HG02970 (cell line): ENCODE data around the gene TMEM185B.
"Not testable (repeated sequence)": the region's sequence is repeated elsewhere in the genome, so short reads cannot be mapped to it uniquely, and the experiment has no call there.

Source experiments
- ATAC-seq: cut with Tn5 transposase; IDR thresholded peaks from one replicate; pipeline ENCODE4 v1.9.1; 2021; ENCODE audit warnings: mild to moderate bottlenecking, moderate library complexity, moderate number of reproducible peaks; ENCODE audit not compliant: unreplicated experiment, low FRiP score

The TMEM185B gene

GRCh38 chr2:120235158-120235557 is 12.0 kb upstream of the TMEM185B start:
- not testable (repeated sequence) for ATAC-seq

GRCh38 chr2:120233292-120233691 is 10.1 kb upstream of the TMEM185B start:
- ATAC-seq, result no peak

- ATAC-seq, result no peak
Observed at GRCh38 chr2:120231974-120232635, 8.9 kb upstream of the TMEM185B start.

- ATAC-seq, result no peak
Observed at GRCh38 chr2:120231564-120231973, 8.4 kb upstream of the TMEM185B start.

DNA sequence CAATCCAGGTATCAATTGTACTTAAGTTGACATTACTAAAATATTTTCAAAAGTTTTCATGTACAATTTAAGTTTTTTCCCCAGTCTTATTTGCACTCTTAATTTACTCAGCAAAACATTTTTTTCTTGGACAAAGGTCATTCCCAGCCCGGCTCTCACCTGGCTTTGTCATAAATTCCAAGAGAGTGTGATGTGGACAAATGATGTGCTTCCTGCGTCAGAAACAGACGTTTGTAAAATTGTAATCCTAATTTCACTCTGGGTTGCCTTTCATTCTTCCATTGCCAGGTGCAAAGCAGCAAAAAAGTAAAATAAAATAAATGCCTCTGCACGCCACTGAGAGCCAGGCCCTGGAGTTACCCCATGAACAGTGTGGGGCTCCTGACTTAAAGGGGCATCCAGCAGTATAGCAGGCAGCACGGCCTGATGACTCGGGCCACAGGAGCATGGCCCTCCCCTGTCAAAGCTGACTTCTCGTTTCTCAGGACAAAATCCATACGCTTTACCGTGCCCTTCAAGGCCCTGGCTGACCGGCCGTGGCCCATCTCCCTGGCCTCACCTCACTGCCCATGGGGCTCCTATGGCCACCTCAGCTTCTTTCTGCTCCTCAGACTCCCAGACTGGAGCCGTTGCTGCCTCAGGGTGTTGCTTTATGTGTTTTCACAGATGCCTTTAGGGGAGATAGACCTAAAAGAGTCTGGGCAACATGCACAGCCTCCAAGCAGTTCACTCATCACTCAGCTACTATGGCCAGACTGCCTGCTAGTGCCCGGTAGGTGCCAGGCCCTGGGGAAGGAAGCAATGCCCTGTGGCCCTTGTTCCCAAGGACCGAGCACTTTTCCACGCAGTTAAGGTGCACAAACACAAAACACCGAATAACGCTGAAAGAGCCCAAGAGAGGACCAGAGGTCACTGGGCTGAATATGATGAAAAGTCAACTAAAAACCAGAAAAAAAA is 7.6 kb upstream of the TMEM185B start:
- ATAC-seq, result no peak

DNA sequence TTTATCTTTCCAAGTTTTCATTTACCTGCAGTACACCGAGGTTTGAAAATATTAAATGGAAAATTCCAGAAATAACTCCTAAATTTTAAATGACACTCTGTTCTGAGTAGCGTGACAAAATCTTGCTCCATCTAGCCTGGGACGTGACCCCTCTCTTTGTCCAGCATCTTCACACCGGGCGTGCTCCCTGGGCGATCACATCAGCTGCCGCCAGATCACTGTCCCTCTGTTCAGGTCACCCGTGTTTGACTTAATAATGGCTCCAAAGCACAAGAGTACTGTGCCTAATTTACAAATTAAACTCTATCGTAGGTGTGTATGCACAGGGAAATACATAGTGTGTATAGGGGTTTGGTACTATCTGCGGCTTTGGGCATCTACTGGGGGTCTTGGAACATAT is 6.1 kb upstream of the TMEM185B start:
- ATAC-seq, result no peak

DNA sequence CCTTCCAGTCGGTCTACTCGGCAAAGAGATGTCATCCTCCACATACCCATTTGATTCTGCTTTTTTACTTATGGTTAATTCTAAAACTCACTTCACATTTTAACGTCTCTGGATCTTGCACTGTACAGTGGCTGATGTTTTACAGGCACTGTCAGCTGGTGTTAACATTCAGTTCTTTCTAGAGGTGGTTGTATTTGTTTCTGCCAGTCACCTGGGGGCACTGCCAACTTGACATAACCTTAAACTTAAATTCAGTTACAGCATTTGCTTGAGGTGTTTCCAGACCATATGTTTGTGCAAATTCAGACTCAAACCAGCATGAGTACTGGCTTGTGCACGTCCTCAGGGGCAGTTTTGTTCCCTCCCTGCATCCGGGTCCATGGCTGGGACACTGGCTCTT is 5.3 kb upstream of the TMEM185B start:
- ATAC-seq, result no peak

DNA sequence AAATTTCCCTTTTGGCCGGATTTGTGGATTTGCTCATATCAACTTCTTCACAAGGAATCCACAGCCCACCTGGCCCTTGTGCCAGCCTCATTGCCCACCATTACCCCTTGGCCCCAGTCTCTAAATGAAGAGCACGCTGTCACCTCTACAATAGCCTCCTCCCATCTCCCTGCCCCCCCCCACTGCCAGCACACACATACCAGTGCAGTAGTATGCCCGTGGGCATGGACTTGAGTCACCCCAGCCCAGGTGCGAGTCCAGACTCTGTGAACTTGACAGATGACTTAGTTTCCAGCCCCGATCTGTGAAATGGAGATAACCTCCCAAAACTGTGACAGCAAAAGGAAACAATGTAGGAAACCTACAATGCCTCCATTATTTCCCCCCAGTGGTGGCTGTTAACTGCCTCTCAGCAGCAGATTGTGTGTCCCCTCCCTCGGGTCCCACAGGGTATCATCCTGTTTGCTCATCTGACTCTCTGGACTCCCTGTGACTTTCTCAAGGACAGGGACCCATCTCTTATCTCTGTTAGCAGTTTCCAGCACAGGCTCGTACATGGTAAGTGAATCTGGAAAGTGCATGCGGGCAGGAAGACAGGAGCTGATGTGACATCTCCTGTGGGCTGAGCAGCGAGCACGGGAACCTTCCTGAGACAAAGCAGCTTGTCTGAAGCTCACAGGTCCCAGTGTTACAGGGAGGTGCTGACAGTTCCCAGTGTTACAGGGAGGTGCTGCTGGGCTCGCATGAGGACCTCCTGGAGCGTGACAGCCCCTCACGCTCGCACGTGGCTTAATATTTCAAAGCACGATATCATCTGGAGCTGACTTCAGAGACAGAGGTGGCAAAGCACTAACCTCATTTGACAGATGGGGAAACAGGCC is 4.2 kb upstream of the TMEM185B start:
- no peak for ATAC-seq

GRCh38 chr2:120226316-120226715 is 3.1 kb upstream of the TMEM185B start:
- no peak for ATAC-seq

DNA sequence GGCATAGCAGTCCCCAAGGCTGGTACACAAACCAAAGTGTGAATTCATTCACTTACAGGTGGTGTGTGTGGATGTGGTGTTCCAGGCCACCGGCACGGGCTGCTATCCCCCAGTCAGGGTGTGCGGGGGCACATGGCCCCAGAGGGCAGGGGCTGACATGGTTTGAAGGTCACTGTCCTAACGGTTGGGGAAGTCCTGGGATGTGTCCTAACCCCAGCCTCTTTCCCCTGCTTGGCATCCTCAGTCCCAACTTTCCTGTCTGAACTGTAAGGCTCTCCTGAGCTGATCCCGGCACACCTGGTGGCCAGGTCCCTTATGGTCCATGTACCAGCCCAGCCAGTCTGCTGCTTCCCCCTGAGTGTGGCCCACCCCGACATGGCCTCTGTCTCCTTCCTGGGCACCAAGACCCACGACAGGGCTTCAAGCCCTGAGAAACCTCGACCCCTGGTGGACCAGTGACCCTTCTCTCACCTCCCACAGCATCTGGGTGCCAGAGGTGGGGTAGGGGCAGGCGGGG is 2.4 kb upstream of the TMEM185B start:
- no peak for ATAC-seq

DNA sequence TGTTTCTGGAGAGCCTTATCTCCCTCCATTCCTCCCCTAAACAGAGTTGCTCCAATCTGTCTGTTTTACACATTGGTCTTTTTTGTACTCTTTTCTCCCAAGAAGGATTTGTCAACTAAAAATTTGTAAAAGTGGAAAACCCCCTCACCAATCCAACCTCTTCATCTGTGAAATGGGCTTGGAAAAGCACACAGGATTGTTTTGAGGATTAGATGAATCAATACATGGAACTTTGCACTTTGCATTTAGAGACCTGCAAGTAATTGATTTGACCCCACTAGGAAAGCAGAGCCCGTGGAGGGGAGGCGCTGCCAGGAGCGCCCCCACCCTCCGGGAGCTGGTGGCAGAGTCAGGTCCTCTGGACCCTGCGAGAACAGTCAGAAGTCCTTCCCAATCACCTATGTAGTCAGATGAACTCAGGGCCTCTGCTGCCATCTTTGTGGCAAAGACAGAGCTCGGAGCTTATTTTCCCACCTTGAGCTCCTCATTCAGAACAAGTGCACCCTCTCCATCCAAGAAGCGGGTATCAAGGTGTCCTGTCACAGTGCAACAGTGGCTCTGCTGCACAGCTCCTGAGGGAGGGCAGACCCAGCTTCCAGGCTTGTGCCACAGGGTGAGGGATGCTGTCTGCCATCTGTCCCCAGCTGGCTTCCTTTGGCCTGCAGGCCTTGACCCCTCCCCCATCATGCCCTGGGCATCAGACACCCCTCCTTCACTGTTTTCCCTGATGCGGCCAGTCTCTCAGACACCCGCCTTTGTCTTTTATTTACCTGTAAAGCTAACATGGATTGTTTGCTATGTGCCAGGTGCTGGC is 1.7 kb upstream of the TMEM185B start:
- ATAC-seq, result no peak

GRCh38 chr2:120224256-120224655 is 1.1 kb upstream of the TMEM185B start:
- ATAC-seq, result no peak

DNA sequence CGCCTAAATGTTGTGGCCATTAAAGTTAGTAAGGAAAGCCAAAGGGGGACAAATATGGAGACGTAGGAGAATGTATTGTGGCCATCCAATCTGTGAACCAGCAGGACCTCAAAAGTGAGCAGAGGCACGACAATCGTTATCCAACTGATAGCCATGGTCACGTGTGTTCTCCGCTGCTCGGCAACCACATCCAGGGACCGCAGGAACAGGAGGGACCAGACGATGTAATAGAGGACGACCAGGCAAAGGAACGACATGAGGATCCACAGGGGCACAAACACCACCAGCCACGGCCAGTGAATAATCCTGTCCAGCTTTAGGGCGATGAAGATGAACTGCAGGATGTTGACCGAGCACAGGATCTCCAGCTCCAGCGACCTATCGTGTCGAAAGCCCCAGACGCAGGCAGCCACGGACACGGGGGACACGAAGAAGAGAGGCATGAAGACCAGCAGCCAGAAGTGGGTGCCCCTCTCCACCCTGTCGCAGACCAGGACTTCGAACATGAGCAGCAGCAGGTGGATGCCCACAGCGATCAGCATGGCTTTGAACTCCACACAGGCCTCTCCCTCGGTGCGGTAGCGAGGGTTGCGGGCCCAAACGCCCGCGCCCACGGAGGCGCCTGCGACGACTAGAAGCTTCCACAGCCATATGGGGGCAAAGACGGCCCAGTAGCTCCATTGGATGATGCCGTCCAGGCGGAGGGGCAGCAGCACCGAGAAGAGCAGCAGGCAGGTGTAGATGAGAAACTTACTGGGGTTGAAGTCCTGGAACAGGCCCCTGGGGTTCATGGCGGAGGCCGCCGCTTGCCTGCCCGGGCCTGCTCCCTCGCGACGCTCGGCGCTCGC is 790 bp downstream of the TMEM185B start:
- ATAC-seq, result no peak

- no peak for ATAC-seq
Observed at GRCh38 chr2:120221616-120222015, 1.6 kb downstream of the TMEM185B start.

DNA sequence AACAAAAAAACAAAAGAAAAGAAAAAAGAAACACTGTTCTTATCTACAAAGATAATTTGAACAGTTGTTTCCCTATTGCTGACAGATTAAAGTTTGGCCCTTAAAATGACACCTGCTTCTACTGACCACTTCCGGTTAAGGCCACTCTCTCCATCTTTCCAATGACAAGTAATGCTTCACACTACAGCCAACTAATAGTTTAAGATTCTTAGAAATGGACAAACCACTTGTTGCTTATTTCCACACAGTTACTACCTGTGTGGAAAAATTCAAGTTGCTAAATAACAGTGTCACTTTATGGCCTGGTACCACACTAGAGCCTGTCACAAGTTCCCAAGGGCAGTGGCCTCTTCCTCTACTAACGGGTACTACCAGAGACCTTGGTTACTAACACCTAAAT is 2.4 kb downstream of the TMEM185B start:
- no peak for ATAC-seq

DNA sequence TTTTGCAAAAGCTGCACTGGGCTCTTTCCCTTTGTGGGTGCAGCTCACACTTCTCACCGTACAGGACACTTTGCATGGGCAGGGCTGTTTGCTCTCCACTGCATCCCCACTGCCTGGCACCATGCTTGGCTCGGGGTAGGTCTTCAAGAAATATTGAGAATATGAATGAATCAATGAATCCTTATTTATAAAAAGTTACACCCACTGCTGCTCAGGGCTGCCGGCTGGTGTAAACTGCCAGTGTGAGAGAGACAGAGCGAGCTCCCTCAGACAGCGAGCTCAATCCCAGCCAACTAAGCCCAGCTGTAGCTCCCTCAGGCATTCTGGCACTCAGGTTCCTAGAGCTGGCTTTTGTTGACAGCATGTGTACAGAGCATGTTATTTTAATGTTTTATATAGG is 3.4 kb downstream of the TMEM185B start:
- ATAC-seq, result no peak

GRCh38 chr2:120219291-120219690 is 3.9 kb downstream of the TMEM185B start:
- no peak for ATAC-seq

DNA sequence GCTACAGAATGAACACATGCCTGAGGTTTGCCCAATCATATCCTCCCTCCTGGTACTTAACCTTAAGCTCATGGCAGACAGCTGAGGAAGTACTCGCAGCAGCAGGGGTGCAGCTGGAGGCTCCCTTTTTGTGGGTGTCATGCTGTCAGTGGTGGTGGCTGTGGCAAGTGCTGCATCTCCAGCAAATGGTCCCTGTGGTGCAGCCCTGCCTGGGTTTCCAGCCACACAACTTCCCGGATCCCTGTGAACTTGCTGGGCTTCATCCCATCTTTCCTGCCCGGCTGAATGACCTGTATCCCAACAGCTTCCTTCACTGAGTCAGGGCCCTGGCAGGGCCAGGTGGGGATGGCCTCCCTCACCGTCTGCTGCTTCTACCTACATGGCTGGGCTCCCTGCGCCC is 5.0 kb downstream of the TMEM185B start:
- no peak for ATAC-seq

- no peak for ATAC-seq
Observed at GRCh38 chr2:120210270-120210693, 12.9 kb downstream of the TMEM185B start.
